ENCODE measurements around the gene TRAF3IP3. TPM values are rescaled to one million over a fixed set of nuclear protein-coding genes. Genes with fewer than 3 reads are reported as not detected.
A peak's percentile ranks its signal among the peaks of the same experiment; 100 is the strongest.

Gene TRAF3IP3
- total RNA-seq, 2 donors from 2014 or later = 3.6 to 4.7 TPM

DNA sequence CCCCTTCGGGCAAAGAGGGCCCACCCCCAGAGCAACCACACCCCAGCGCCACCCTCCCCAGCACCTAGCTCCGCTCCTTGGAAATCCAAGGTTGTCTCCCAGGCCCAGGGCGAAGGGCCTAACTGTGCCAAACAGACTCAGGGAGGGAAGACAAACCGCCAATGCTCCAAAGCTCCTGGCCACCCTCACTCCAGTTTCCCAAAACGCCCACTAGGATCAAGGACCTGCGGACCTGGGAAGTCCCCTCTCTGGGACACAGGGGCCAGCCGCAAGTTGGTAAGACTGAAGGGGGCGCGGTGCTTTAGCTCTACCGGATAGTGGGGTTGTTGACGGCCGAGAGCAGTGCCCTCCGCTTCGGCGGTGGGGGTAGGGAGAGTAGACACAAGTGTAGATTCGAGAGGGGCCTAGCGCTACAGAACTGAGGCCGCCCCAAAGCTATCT is 49.5 kb downstream of the TRAF3IP3 start:
- Histone ChIP-seq H3K9me3 (no peaks in the 10 kb centered on the region), H3K36me3 (replicated peaks in 1 of 2; ENCODE audit: insufficient read depth in 1 of 2, low read depth in 2 of 2) (no peaks in the 10 kb centered on the region), H3K27ac (peak overlapping the region; percentile 81 to 96 (median 94)), H3K27me3 (no peaks in the 10 kb centered on the region), H3K4me1 (peaks cover 50% of the 10 kb centered on the region), H3K4me3 (peak overlapping the region; percentile 41 to 48)
- ATAC-seq (peak; percentile 28), DNase-seq (peak; percentile 42 to 55 (median 49))
- intact Hi-C loops (cut with DNase I) = no loop called here
- WGBS, 2 donors = 13 to 16% methylated on average over 18 to 19 of the region's 19 CpGs
- TF ChIP-seq, protein P1, sequence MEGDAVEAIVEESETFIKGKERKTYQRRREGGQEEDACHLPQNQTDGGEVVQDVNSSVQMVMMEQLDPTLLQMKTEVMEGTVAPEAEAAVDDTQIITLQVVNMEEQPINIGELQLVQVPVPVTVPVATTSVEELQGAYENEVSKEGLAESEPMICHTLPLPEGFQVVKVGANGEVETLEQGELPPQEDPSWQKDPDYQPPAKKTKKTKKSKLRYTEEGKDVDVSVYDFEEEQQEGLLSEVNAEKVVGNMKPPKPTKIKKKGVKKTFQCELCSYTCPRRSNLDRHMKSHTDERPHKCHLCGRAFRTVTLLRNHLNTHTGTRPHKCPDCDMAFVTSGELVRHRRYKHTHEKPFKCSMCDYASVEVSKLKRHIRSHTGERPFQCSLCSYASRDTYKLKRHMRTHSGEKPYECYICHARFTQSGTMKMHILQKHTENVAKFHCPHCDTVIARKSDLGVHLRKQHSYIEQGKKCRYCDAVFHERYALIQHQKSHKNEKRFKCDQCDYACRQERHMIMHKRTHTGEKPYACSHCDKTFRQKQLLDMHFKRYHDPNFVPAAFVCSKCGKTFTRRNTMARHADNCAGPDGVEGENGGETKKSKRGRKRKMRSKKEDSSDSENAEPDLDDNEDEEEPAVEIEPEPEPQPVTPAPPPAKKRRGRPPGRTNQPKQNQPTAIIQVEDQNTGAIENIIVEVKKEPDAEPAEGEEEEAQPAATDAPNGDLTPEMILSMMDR (IDR thresholded peaks at IDR 0.05) = peak in 2 of 7 experiments; percentile 13 to 23
- no peak for TF ChIP-seq POLR2A (IDR thresholded peaks at IDR 0.05)

DNA sequence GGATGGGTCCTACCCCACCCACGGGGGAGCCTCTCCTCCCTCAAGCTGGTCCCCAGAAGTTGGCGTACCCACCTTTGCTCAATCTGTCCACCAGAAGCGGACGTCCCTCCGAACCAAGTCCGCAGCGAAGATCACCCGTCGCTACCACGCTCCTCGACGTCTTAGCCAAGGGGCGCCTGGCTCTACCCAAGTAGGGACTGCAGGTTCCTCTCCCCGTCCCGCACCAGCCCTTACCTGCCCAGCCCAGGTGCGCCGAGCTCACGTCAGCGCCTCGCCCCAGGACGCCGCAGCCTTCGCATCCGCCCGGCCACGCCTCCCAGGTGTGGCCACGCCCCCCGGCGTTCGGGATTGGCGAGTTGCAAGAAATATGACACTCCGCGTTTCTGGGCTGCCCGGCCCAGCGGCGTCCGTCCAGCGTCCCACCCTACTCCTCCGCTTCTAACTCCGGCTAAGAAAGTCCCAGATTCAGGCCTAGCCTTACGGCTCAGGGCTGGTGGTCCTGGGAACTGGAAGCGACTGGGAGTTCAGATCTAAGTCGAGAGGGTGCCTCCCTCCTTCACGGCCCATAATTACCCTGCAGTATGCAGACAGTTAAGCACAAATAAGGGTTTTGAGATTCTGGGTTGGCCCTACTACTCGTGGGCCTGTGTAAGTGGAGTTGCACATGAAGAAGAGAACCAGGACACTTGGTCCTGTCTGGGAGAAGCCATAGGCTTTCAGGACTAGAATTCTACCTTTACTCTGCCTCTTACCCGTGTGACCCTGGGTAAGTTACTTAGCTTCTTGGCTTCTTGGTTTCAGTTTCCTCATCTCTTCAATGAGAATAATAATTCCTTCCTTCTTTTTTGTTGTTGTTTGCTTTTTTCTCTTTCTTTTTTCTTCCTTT is 50.3 kb downstream of the TRAF3IP3 start, which contains the start of gene IRF6:
TSS of gene IRF6 (minus strand) at position 268 of the 886 bp plus-strand sequence. CDS start 4,729 bp downstream, outside the sequence.
- Histone ChIP-seq H3K27ac (peak within 1 kb of the TSS; percentile 81 to 96 (median 94)), H3K4me1 (peaks cover 43% of the 10 kb centered on the region), H3K4me3 (peak within 1 kb of the TSS; percentile 41 to 48), H3K27me3 (no peaks in the 10 kb centered on the region), H3K9me3 (no peaks in the 10 kb centered on the region), H3K36me3 (replicated peaks in 1 of 2; ENCODE audit: insufficient read depth in 1 of 2, low read depth in 2 of 2) (no peaks in the 10 kb centered on the region)
- 1 to 6% methylated on average over 16 to 46 of the region's 46 CpGs for WGBS, 2 donors
- TF ChIP-seq, protein P1 (IDR thresholded peaks at IDR 0.05) = no peak
- peak; percentile 98 to 99 (median 99) for TF ChIP-seq POLR2A (IDR thresholded peaks at IDR 0.05)
- DNase-seq (peak; percentile 97 to 98 (median 98)), ATAC-seq (peak; percentile 94)
- intact Hi-C loops (cut with DNase I) = no loop called here

DNA sequence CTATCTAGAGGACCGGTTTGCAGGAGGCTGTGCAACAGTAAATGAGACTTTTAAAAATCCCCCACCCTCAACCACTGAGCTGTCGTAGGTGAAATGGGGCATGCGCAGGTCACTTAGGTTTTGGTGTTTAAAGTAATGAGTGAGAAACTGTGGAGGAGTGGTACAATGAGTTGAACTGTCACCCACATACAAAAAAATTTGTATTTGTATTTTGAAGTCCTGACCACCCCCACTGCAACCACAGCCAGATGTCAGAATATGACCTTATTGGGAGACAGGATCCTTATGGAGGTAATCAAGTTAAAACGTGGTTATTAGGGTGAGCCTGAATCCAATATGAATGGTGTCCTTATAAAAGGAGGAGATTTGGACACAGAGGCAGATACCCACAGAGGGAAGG is 51.7 kb downstream of the TRAF3IP3 start:
- intact Hi-C loops (cut with DNase I) = no loop called here
- TF ChIP-seq POLR2A (IDR thresholded peaks at IDR 0.05) = no peak
- TF ChIP-seq, protein P1 (IDR thresholded peaks at IDR 0.05) = no peak
- DNase-seq = no peak
- no peak overlapping the region for H3K27ac ChIP-seq
- peaks cover 29% of the 10 kb centered on the region for H3K4me1 ChIP-seq
- ATAC-seq = no peak
- no peaks in the 10 kb centered on the region for H3K27me3 ChIP-seq
- no peaks in the 10 kb centered on the region for H3K36me3 ChIP-seq (replicated peaks in 1 of 2; ENCODE audit: insufficient read depth in 1 of 2, low read depth in 2 of 2)
- no peak overlapping the region for H3K4me3 ChIP-seq
- 83 to 87% methylated on average over 4 of the region's 4 CpGs for WGBS, 2 donors
- no peaks in the 10 kb centered on the region for H3K9me3 ChIP-seq

- Histone ChIP-seq H3K36me3 (replicated peaks in 1 of 2; ENCODE audit: insufficient read depth in 1 of 2, low read depth in 2 of 2) (no peaks in the 10 kb centered on the region), H3K27me3 (no peaks in the 10 kb centered on the region), H3K9me3 (no peaks in the 10 kb centered on the region), H3K27ac (no peak overlapping the region), H3K4me3 (no peak overlapping the region), H3K4me1 (peaks cover 23% of the 10 kb centered on the region)
- intact Hi-C loops (cut with DNase I) = no loop called here
- TF ChIP-seq POLR2A (IDR thresholded peaks at IDR 0.05) = no peak
- TF ChIP-seq, protein P1 (IDR thresholded peaks at IDR 0.05) = no peak
- no peak for ATAC-seq
- peak in 1 of 4 donors; percentile 25 for DNase-seq
Measured at GRCh38 chr1:209808059-209808581, 52.3 kb downstream of the TRAF3IP3 start.

Data from body of pancreas (tissue), 4 donors.